ENCODE data around the gene CDC5L.

The CDC5L gene

DNA sequence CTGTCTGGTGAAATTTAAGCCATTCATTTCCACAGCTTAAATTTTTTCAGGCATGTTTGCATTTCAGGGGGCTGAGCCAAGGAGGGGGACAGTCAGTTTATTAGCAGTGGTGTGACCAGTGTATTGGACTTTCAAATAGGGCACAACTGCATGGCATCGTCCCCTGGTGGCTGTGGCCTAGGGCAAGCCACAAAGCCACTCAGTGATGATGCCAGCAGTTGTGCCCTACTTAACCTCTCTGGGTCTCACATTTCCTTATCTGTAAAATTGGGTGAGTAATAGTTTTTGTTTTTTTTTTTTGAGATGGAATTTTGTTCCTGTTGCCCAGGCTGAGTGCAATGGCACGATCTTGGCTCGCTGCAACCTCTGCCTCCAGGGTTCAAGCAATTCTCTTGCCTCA is 48.0 kb downstream of the CDC5L start:
- H3K9me2 ChIP-seq (ENCODE audit: low read depth, low read length) = no peaks in the 10 kb centered on the region
- H3K9ac ChIP-seq (ENCODE audit: low read length) = no peak overlapping the region
- H3K27ac ChIP-seq (ENCODE audit: low read depth, low read length, poor library complexity, severe bottlenecking) = no peak overlapping the region
- H2AFZ ChIP-seq (ENCODE audit: low read length) = no peak overlapping the region
- H3K9me3 ChIP-seq (ENCODE audit: low read length) = no peaks in the 10 kb centered on the region
- no peaks in the 10 kb centered on the region for H3F3A ChIP-seq (ENCODE audit: insufficient read depth, low read length)
- H3K79me2 ChIP-seq (ENCODE audit: insufficient read depth, low read length) = peaks cover 6% of the 10 kb centered on the region; the same call in 1 of the 2 replicates
- H3K27me3 ChIP-seq (ENCODE audit: insufficient read depth, low read length) = no peaks in the 10 kb centered on the region
- H4K20me1 ChIP-seq (ENCODE audit: insufficient read depth, low read length) = 0 out of 2 replicates have a peak, but pooled peaks cover 3% of the 10 kb centered on the region
- peaks cover 83% of the 10 kb centered on the region for H3K36me3 ChIP-seq (ENCODE audit: insufficient read depth, low read length)
- H3K4me1 ChIP-seq (ENCODE audit: insufficient read depth, low read length, severe bottlenecking) = no peaks in the 10 kb centered on the region
- no peak overlapping the region for H3K4me3 ChIP-seq (ENCODE audit: low read depth, low read length, poor library complexity, severe bottlenecking)
- H3K4me2 ChIP-seq (ENCODE audit: low read length) = no peak overlapping the region
- no peak for TF ChIP-seq EZH2 (IDR thresholded peaks at IDR 0.05; ENCODE audit: borderline replicate concordance, low read length)
- TF ChIP-seq, protein P1, sequence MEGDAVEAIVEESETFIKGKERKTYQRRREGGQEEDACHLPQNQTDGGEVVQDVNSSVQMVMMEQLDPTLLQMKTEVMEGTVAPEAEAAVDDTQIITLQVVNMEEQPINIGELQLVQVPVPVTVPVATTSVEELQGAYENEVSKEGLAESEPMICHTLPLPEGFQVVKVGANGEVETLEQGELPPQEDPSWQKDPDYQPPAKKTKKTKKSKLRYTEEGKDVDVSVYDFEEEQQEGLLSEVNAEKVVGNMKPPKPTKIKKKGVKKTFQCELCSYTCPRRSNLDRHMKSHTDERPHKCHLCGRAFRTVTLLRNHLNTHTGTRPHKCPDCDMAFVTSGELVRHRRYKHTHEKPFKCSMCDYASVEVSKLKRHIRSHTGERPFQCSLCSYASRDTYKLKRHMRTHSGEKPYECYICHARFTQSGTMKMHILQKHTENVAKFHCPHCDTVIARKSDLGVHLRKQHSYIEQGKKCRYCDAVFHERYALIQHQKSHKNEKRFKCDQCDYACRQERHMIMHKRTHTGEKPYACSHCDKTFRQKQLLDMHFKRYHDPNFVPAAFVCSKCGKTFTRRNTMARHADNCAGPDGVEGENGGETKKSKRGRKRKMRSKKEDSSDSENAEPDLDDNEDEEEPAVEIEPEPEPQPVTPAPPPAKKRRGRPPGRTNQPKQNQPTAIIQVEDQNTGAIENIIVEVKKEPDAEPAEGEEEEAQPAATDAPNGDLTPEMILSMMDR (IDR thresholded peaks at IDR 0.05; ENCODE audit: low read length) = no peak

DNA sequence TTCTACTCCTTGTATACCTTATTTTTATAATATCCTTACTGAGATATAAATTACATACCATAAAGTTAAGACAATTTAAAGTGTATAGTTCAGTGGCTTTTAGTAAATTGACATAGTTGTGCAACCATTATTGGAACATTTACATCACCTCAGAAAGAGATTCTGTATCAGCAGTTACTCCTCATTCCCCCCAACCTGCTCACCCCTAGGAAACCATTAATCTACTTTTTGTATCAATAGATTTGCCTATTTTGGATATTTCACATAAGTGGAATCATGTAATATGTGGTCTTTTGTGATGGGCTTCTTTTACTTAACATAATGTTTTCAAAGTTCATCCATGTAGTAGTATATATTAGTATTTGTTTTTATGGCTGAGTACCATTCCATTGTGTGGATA is 51.3 kb downstream of the CDC5L start:
- no peak overlapping the region for H3K27ac ChIP-seq (ENCODE audit: low read depth, low read length, poor library complexity, severe bottlenecking)
- 0 out of 2 replicates have a peak, but pooled peaks cover 3% of the 10 kb centered on the region for H4K20me1 ChIP-seq (ENCODE audit: insufficient read depth, low read length)
- TF ChIP-seq EZH2 (IDR thresholded peaks at IDR 0.05; ENCODE audit: borderline replicate concordance, low read length) = no peak
- TF ChIP-seq, protein P1 (IDR thresholded peaks at IDR 0.05; ENCODE audit: low read length) = no peak
- no peak overlapping the region for H3K4me3 ChIP-seq (ENCODE audit: low read depth, low read length, poor library complexity, severe bottlenecking)
- H3K27me3 ChIP-seq (ENCODE audit: insufficient read depth, low read length) = no peaks in the 10 kb centered on the region
- no peak overlapping the region for H3K4me2 ChIP-seq (ENCODE audit: low read length)
- H3F3A ChIP-seq (ENCODE audit: insufficient read depth, low read length) = no peaks in the 10 kb centered on the region
- H3K79me2 ChIP-seq (ENCODE audit: insufficient read depth, low read length) = peaks cover 6% of the 10 kb centered on the region; the same call in 1 of the 2 replicates
- no peaks in the 10 kb centered on the region for H3K4me1 ChIP-seq (ENCODE audit: insufficient read depth, low read length, severe bottlenecking)
- no peak overlapping the region for H2AFZ ChIP-seq (ENCODE audit: low read length)
- no peak overlapping the region for H3K9ac ChIP-seq (ENCODE audit: low read length)
- no peaks in the 10 kb centered on the region for H3K9me2 ChIP-seq (ENCODE audit: low read depth, low read length)
- H3K9me3 ChIP-seq (ENCODE audit: low read length) = peaks cover 6% of the 10 kb centered on the region; the same call in 1 of the 2 replicates
- peaks cover 80% of the 10 kb centered on the region for H3K36me3 ChIP-seq (ENCODE audit: insufficient read depth, low read length)

- no peak overlapping the region for H3K4me3 ChIP-seq (ENCODE audit: low read depth, low read length, poor library complexity, severe bottlenecking)
- H3F3A ChIP-seq (ENCODE audit: insufficient read depth, low read length) = no peaks in the 10 kb centered on the region
- H3K27me3 ChIP-seq (ENCODE audit: insufficient read depth, low read length) = no peaks in the 10 kb centered on the region
- H3K27ac ChIP-seq (ENCODE audit: low read depth, low read length, poor library complexity, severe bottlenecking) = no peak overlapping the region
- H3K9me2 ChIP-seq (ENCODE audit: low read depth, low read length) = no peaks in the 10 kb centered on the region
- no peak overlapping the region for H3K4me2 ChIP-seq (ENCODE audit: low read length)
- peaks cover 80% of the 10 kb centered on the region for H3K36me3 ChIP-seq (ENCODE audit: insufficient read depth, low read length)
- H3K4me1 ChIP-seq (ENCODE audit: insufficient read depth, low read length, severe bottlenecking) = no peaks in the 10 kb centered on the region
- no peak overlapping the region for H2AFZ ChIP-seq (ENCODE audit: low read length)
- H3K9me3 ChIP-seq (ENCODE audit: low read length) = peaks cover 6% of the 10 kb centered on the region; the same call in 1 of the 2 replicates
- H3K9ac ChIP-seq (ENCODE audit: low read length) = no peak overlapping the region
- peaks cover 6% of the 10 kb centered on the region; the same call in 1 of the 2 replicates for H3K79me2 ChIP-seq (ENCODE audit: insufficient read depth, low read length)
- TF ChIP-seq, protein P1 (IDR thresholded peaks at IDR 0.05; ENCODE audit: low read length) = no peak
- TF ChIP-seq EZH2 (IDR thresholded peaks at IDR 0.05; ENCODE audit: borderline replicate concordance, low read length) = no peak
- H4K20me1 ChIP-seq (ENCODE audit: insufficient read depth, low read length) = 0 out of 2 replicates have a peak, but pooled peaks cover 3% of the 10 kb centered on the region
These were observed 52.0 kb downstream of the CDC5L start for GRCh38 chr6:44439270-44440045.

All from OCI-LY1 (cell line).